Naive B cell (primary cell): ENCODE data around the gene TSPAN12. TPM values are rescaled to one million over a fixed set of nuclear protein-coding genes. Genes with fewer than 3 reads are reported as not detected.
A peak's percentile ranks its signal among the peaks of the same experiment; 100 is the strongest.

Experiments used
- ATAC-seq, 2 donors: fragments of 150-1000 bp; cut with Tn5 transposase; 2 replicates each; pipeline ENCODE4 v1.10.0; 2021; ENCODE audit warnings: low read depth in 2 of 2, mild to moderate bottlenecking in 2 of 2, moderate library complexity in 2 of 2
- DNase-seq: peaks from one replicate; pipeline ENCODE4 v3.0.0; 2022
- H3K27ac Mint-ChIP-seq, 6 donors: one replicate each; pipeline ENCODE4 v1.8.0; 2020 to 2022; ENCODE audit warnings: mild to moderate bottlenecking in 6 of 6, mixed read lengths in 6 of 6, moderate library complexity in 5 of 6, inconsistent platforms in 2 of 6
- H3K27me3 Mint-ChIP-seq, 3 donors: one replicate each; pipeline ENCODE4 v1.8.0; 2021 to 2022; ENCODE audit warnings: mixed read lengths in 3 of 3, mild to moderate bottlenecking in 1 of 3
- H3K36me3 Mint-ChIP-seq, 2 donors: one replicate each; pipeline ENCODE4 v1.8.0; 2020 to 2022; ENCODE audit warnings: mixed read lengths in 2 of 2, inconsistent platforms in 1 of 2, mild to moderate bottlenecking in 1 of 2
- H3K4me1 Mint-ChIP-seq, 3 donors: one replicate each; pipeline ENCODE4 v1.8.0; 2020 to 2022; ENCODE audit warnings: mixed read lengths in 3 of 3, inconsistent platforms in 1 of 3, mild to moderate bottlenecking in 1 of 3, moderate library complexity in 1 of 3
- H3K4me3 Mint-ChIP-seq, 8 donors: one replicate each; pipeline ENCODE4 v1.8.0; 2020 to 2022; ENCODE audit warnings: mild to moderate bottlenecking in 8 of 8, mixed read lengths in 8 of 8, moderate library complexity in 8 of 8, inconsistent platforms in 2 of 8
- H3K9me3 Mint-ChIP-seq, 7 donors: one replicate each; pipeline ENCODE4 v1.8.0; 2020 to 2022; ENCODE audit warnings: mixed read lengths in 7 of 7, mild to moderate bottlenecking in 5 of 7, inconsistent platforms in 2 of 7, moderate library complexity in 1 of 7
- polyA plus RNA-seq, 6 donors: library from polyadenylated mRNA; unstranded; fragments of 300-500 nt; fragmentation: Illumina TruSeq; gene quantifications; one replicate each; pipeline ENCODE4 v1.2.3, GENCODE V29; 2021; ENCODE audit warnings: low read depth in 6 of 6

Gene TSPAN12
- polyA plus RNA-seq, 6 donors from 2014 or later: not detected

GRCh38 chr7:120834726-120835125 is 23.2 kb downstream of the TSPAN12 start:
- no peaks in the 10 kb centered on the region for H3K4me1 Mint-ChIP-seq
- DNase-seq (no peak), ATAC-seq (no peak)
- H3K27ac Mint-ChIP-seq: no peak overlapping the region
- H3K9me3 Mint-ChIP-seq: peaks cover 0 to 11% (median 4%) of the 10 kb centered on the region in 7 donors
- no peak overlapping the region for H3K4me3 Mint-ChIP-seq
- no peaks in the 10 kb centered on the region for H3K36me3 Mint-ChIP-seq
- H3K27me3 Mint-ChIP-seq: peaks cover 16 to 20% (median 17%) of the 10 kb centered on the region in 3 donors

- Mint-ChIP-seq H3K36me3 (no peaks in the 10 kb centered on the region), H3K4me3 (no peak overlapping the region), H3K9me3 (peaks cover 0 to 12% (median 4%) of the 10 kb centered on the region in 7 donors), H3K27me3 (peaks cover 10 to 20% (median 18%) of the 10 kb centered on the region in 3 donors), H3K27ac (no peak overlapping the region), H3K4me1 (no peaks in the 10 kb centered on the region)
- DNase-seq (no peak), ATAC-seq (no peak)
Observed at GRCh38 chr7:120833546-120833945, 24.4 kb downstream of the TSPAN12 start.

- Mint-ChIP-seq H3K9me3 (peaks cover 0 to 12% (median 4%) of the 10 kb centered on the region in 7 donors), H3K36me3 (no peaks in the 10 kb centered on the region), H3K4me1 (no peaks in the 10 kb centered on the region), H3K4me3 (no peak overlapping the region), H3K27me3 (peaks cover 17 to 28% (median 26%) of the 10 kb centered on the region in 3 donors), H3K27ac (no peak overlapping the region)
- DNase-seq (no peak), ATAC-seq (no peak)
Observed at GRCh38 chr7:120832803-120833202, 25.1 kb downstream of the TSPAN12 start.

GRCh38 chr7:120831260-120831659 is 26.7 kb downstream of the TSPAN12 start:
- Mint-ChIP-seq H3K4me3 (no peak overlapping the region), H3K4me1 (no peaks in the 10 kb centered on the region), H3K36me3 (no peaks in the 10 kb centered on the region), H3K27me3 (peaks cover 16 to 28% (median 28%) of the 10 kb centered on the region in 3 donors), H3K9me3 (peaks cover 0 to 12% (median 4%) of the 10 kb centered on the region in 7 donors), H3K27ac (no peak overlapping the region)
- DNase-seq (no peak), ATAC-seq (no peak)

GRCh38 chr7:120829487-120829886 is 28.5 kb downstream of the TSPAN12 start:
- DNase-seq: no peak
- Mint-ChIP-seq H3K27me3 (peaks cover 8 to 23% (median 22%) of the 10 kb centered on the region in 3 donors), H3K4me1 (no peaks in the 10 kb centered on the region), H3K27ac (no peak overlapping the region), H3K9me3 (peaks cover 0 to 12% (median 4%) of the 10 kb centered on the region in 7 donors), H3K4me3 (no peak overlapping the region), H3K36me3 (no peaks in the 10 kb centered on the region)
- ATAC-seq: no peak

- peaks cover 8 to 23% (median 22%) of the 10 kb centered on the region in 3 donors for H3K27me3 Mint-ChIP-seq
- peaks cover 0 to 12% (median 4%) of the 10 kb centered on the region in 7 donors for H3K9me3 Mint-ChIP-seq
- H3K4me1 Mint-ChIP-seq: no peaks in the 10 kb centered on the region
- DNase-seq (no peak), ATAC-seq (no peak)
- H3K36me3 Mint-ChIP-seq: no peaks in the 10 kb centered on the region
- peak overlapping the region in 1 of 6 donors; percentile 0 for H3K27ac Mint-ChIP-seq
- no peak overlapping the region for H3K4me3 Mint-ChIP-seq
Observed at GRCh38 chr7:120828528-120828927, 29.4 kb downstream of the TSPAN12 start.

GRCh38 chr7:120827371-120828118 is 30.4 kb downstream of the TSPAN12 start:
- peaks cover 18 to 30% (median 23%) of the 10 kb centered on the region in 3 donors for H3K27me3 Mint-ChIP-seq
- H3K36me3 Mint-ChIP-seq: no peaks in the 10 kb centered on the region
- DNase-seq: no peak
- no peaks in the 10 kb centered on the region for H3K4me1 Mint-ChIP-seq
- no peak for ATAC-seq
- H3K9me3 Mint-ChIP-seq: peaks cover 0 to 12% (median 4%) of the 10 kb centered on the region in 7 donors
- no peak overlapping the region for H3K4me3 Mint-ChIP-seq
- no peak overlapping the region for H3K27ac Mint-ChIP-seq

GRCh38 chr7:120825576-120825975 is 32.4 kb downstream of the TSPAN12 start:
- Mint-ChIP-seq H3K27me3 (peaks cover 20 to 40% (median 23%) of the 10 kb centered on the region in 3 donors), H3K9me3 (peaks cover 0 to 6% (median 2%) of the 10 kb centered on the region in 7 donors), H3K4me1 (no peaks in the 10 kb centered on the region), H3K4me3 (no peak overlapping the region), H3K36me3 (no peaks in the 10 kb centered on the region), H3K27ac (no peak overlapping the region)
- no peak for DNase-seq
- ATAC-seq: no peak

- H3K36me3 Mint-ChIP-seq: no peaks in the 10 kb centered on the region
- DNase-seq: no peak
- H3K27me3 Mint-ChIP-seq: peaks cover 23 to 41% (median 28%) of the 10 kb centered on the region in 3 donors
- H3K4me3 Mint-ChIP-seq: no peak overlapping the region
- peaks cover 0 to 5% (median 0%) of the 10 kb centered on the region in 7 donors for H3K9me3 Mint-ChIP-seq
- no peak for ATAC-seq
- no peaks in the 10 kb centered on the region for H3K4me1 Mint-ChIP-seq
- H3K27ac Mint-ChIP-seq: no peak overlapping the region
Observed at GRCh38 chr7:120825152-120825551, 32.8 kb downstream of the TSPAN12 start.

GRCh38 chr7:120819861-120820260 is 38.1 kb downstream of the TSPAN12 start:
- Mint-ChIP-seq H3K27ac (no peak overlapping the region), H3K27me3 (peaks cover 21 to 54% (median 39%) of the 10 kb centered on the region in 3 donors), H3K9me3 (no peaks in the 10 kb centered on the region), H3K4me3 (no peak overlapping the region), H3K4me1 (no peaks in the 10 kb centered on the region), H3K36me3 (no peaks in the 10 kb centered on the region)
- DNase-seq (no peak), ATAC-seq (no peak)

GRCh38 chr7:120817851-120818250 is 40.1 kb downstream of the TSPAN12 start:
- Mint-ChIP-seq H3K27me3 (peaks cover 27 to 55% (median 41%) of the 10 kb centered on the region in 3 donors), H3K27ac (no peak overlapping the region), H3K4me3 (no peak overlapping the region), H3K36me3 (no peaks in the 10 kb centered on the region), H3K9me3 (no peaks in the 10 kb centered on the region), H3K4me1 (no peaks in the 10 kb centered on the region)
- DNase-seq (no peak), ATAC-seq (no peak)

- no peaks in the 10 kb centered on the region for H3K4me1 Mint-ChIP-seq
- ATAC-seq (no peak), DNase-seq (no peak)
- no peaks in the 10 kb centered on the region for H3K36me3 Mint-ChIP-seq
- no peak overlapping the region for H3K27ac Mint-ChIP-seq
- H3K9me3 Mint-ChIP-seq: no peaks in the 10 kb centered on the region
- peaks cover 25 to 33% (median 29%) of the 10 kb centered on the region in 3 donors for H3K27me3 Mint-ChIP-seq
- no peak overlapping the region for H3K4me3 Mint-ChIP-seq
Observed at GRCh38 chr7:120814253-120814939, 43.5 kb downstream of the TSPAN12 start.

GRCh38 chr7:120813546-120814252 is 44.2 kb downstream of the TSPAN12 start:
- Mint-ChIP-seq H3K9me3 (no peaks in the 10 kb centered on the region), H3K27ac (no peak overlapping the region), H3K27me3 (peaks cover 25 to 33% (median 29%) of the 10 kb centered on the region in 3 donors), H3K36me3 (no peaks in the 10 kb centered on the region), H3K4me1 (no peaks in the 10 kb centered on the region), H3K4me3 (no peak overlapping the region)
- no peak for DNase-seq
- ATAC-seq: no peak
